ENCODE results near the gene CDKAL1. TPM values are rescaled to one million over a fixed set of nuclear protein-coding genes. Genes with fewer than 3 reads are reported as not detected.
"Not testable (repeated sequence)": the region's sequence is repeated elsewhere in the genome, so short reads cannot be mapped to it uniquely, and the experiment has no call there.

Gene CDKAL1
- total RNA-seq, 2 experiments from 2014 or later, result 23.5 to 26.9 TPM

DNA sequence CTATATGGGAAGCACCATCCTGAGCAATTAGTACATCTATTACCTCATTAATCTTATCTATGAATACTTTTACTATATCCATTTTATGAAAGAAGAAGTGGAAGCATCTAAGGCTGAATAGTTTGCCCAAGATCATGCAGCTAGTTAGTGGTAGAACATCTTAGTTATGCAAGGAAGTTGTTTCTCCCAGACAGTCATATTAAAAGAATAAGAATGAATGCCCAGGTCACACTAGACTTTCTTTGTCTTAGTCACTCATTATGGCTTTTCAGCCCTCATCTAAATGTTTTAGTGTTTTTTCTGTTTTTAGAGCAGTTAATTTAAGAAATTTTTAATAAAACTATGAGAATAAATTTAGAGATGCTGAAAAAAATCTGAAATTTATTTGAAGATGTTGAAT lies 517.5 kb downstream of the CDKAL1 start:
- no peaks in the 10 kb centered on the region for H3K36me3 Mint-ChIP-seq (ENCODE audit: low read depth)

DNA sequence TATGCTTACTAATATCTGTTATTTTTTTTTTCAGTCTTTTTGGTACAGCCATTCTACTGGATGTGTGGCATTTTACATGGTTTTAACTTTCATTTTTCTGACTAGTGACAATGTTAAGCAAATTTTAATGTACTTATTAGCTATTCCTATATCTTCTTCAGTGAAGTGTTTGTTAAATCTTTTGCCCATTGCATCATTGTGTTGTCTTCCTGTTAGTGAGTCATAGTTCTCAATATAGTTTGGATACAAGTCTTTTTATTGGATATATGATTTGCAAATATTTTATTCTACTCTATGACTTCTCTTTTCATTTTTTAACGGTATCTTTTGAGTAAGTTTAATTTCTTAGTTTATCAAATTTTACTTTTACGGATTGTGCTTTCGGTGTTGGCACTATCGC lies 519.4 kb downstream of the CDKAL1 start:
- Mint-ChIP-seq H3K27ac (no peak overlapping the region), H3K9me3 (peaks cover 21% of the 10 kb centered on the region), H3K27me3 (no peaks in the 10 kb centered on the region), H3K4me1 (no peaks in the 10 kb centered on the region), H3K36me3 (ENCODE audit: low read depth) (peaks cover 2% of the 10 kb centered on the region), H3K4me3 (no peak overlapping the region)
- POLR2A ChIA-PET, result no interaction called here
- DNase-seq, result no peak
- CTCF ChIA-PET, result no interaction called here

More for the DNA sequence above, 517.5 kb downstream of the CDKAL1 start:
- no peak for DNase-seq
- POLR2A ChIA-PET, result no interaction called here
- no peaks in the 10 kb centered on the region for H3K4me1 Mint-ChIP-seq
- no peak overlapping the region for H3K27ac Mint-ChIP-seq
- no peak overlapping the region for H3K4me3 Mint-ChIP-seq
- CTCF ChIA-PET, result no interaction called here
- no peaks in the 10 kb centered on the region for H3K27me3 Mint-ChIP-seq
- peaks cover 15% of the 10 kb centered on the region for H3K9me3 Mint-ChIP-seq

DNA sequence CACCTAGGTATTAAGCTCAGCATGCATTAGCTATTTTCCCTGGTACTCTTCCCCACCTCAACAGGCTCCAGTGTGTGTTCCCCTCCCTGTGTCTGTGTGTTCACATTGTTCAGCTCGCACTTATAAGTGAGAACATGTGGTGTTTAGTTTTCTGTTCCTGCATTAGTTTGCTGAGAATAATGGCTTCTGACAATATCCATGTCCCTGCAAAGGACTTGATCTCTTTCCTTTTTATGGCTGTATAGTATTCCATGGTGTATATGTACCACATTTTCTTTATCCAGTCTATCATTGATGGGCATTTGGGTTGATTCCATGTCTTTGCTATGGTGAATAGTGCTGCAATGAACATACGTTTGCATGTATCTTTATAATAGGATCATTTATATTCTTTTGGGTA lies 521.2 kb downstream of the CDKAL1 start:
- H3K27ac Mint-ChIP-seq; H3K4me1 Mint-ChIP-seq; H3K27me3 Mint-ChIP-seq; POLR2A ChIA-PET; H3K4me3 Mint-ChIP-seq; H3K36me3 Mint-ChIP-seq (ENCODE audit: low read depth); DNase-seq; CTCF ChIA-PET: not testable (repeated sequence)
- H3K9me3 Mint-ChIP-seq, result peaks cover 33% of the 10 kb centered on the region

DNA sequence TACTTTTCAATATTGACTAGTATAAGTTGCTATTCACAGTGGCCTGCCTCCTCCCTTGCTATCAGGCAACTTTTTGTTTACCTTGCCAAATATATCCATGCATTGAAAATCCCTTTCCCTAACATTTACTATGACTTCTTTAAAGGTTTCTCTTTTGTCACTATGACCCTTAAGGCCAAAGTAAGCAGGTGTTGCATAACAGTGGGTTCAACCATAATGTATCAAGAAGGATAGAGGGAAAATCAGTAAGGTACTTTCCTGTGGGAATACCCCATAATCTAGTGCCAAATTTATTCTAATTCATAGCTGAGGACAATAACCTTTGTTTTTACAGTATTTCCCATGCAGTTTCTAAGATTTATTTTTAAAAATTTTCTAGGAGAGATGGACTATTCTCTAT lies 527.6 kb downstream of the CDKAL1 start:
- H3K4me1 Mint-ChIP-seq, result no peaks in the 10 kb centered on the region
- DNase-seq, result no peak
- H3K4me3 Mint-ChIP-seq, result no peak overlapping the region
- ChIA-PET CTCF (no interaction called here), POLR2A (no interaction called here)
- H3K27me3 Mint-ChIP-seq, result no peaks in the 10 kb centered on the region
- peaks cover 18% of the 10 kb centered on the region for H3K9me3 Mint-ChIP-seq
- no peak overlapping the region for H3K27ac Mint-ChIP-seq
- H3K36me3 Mint-ChIP-seq (ENCODE audit: low read depth), result peaks cover 12% of the 10 kb centered on the region

DNA sequence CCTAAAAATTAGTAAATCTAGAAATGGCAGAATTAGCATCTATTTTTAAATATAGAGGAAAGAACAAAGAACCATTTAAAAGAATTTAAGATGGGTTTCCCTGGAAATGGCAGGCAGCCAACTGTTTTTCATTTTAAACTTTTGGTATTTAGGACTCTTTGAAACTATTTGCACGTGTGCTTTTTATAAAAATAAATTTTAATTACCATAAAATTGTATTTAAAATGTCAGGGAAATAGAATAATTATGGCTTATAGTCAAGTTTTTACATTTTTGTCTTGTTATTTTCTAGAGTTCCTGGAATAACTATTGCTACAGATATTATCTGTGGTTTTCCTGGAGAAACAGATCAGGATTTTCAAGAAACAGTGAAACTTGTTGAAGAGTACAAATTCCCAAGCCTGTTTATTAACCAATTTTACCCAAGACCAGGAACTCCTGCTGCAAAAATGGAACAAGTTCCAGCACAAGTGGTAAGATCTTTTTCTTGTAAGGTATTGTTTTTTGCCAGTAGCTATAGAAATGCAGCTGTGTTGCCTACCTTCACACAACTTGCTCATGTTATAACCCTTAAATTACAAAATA lies 530.6 kb downstream of the CDKAL1 start:
- Mint-ChIP-seq H3K9me3 (peaks cover 5% of the 10 kb centered on the region), H3K4me1 (no peaks in the 10 kb centered on the region), H3K27me3 (no peaks in the 10 kb centered on the region), H3K36me3 (ENCODE audit: low read depth) (peaks cover 9% of the 10 kb centered on the region), H3K4me3 (no peak overlapping the region), H3K27ac (no peak overlapping the region)
- CTCF ChIA-PET, result interaction anchor here (1.1 kb wide), 1 partner anchor 13 kb away, joined by 3 read pairs; no protein-coding TSS in a partner anchor
- POLR2A ChIA-PET, result no interaction called here
- DNase-seq, result no peak

DNA sequence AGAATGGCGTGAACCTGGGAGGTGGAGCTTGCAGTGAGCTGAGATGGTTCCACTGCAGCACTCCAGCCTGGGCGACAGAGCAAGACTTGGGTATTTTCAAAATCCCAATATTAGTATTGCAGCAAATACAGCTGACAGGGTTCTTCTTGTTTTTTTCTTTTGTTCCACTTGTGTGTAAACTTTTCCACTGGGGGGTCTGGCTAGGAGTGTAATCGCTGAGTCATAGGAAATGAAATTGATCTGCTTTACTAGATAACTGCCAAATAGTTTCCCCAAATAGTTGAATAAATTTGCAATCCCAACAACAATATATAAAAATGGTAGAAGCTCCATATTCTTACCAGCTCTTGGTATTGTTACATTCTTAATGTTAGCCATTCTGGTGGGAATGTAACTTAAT lies 533.3 kb downstream of the CDKAL1 start:
- ChIA-PET CTCF (interaction anchor here (1.1 kb wide), 1 partner anchor 12 kb away, joined by 5 read pairs; no protein-coding TSS in a partner anchor), POLR2A (no interaction called here)
- no peak for DNase-seq
- Mint-ChIP-seq H3K4me3 (no peak overlapping the region), H3K27me3 (no peaks in the 10 kb centered on the region), H3K36me3 (ENCODE audit: low read depth) (peaks cover 22% of the 10 kb centered on the region), H3K27ac (no peak overlapping the region), H3K4me1 (no peaks in the 10 kb centered on the region), H3K9me3 (peaks cover 16% of the 10 kb centered on the region)

DNA sequence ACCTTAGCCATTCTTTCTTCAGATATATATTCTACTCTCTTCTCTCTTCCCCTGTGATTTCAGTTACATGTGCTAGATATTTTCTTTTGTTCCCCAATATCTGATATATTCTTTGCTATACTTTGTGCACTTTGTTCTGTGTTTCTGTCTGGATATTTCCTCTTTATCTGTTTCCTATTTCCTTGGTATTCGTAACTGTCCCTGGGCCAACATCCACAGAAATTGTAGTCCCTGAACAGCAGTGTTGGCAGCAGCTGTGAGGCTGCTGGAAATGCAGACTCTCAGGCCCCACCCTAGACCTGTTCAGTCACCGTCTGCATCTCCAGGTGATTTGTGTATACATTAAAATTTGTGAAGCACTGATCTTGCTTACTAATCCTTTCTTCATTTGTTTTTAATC lies 536.4 kb downstream of the CDKAL1 start:
- peaks cover 29% of the 10 kb centered on the region for H3K9me3 Mint-ChIP-seq
- peaks cover 31% of the 10 kb centered on the region for H3K36me3 Mint-ChIP-seq (ENCODE audit: low read depth)

DNA sequence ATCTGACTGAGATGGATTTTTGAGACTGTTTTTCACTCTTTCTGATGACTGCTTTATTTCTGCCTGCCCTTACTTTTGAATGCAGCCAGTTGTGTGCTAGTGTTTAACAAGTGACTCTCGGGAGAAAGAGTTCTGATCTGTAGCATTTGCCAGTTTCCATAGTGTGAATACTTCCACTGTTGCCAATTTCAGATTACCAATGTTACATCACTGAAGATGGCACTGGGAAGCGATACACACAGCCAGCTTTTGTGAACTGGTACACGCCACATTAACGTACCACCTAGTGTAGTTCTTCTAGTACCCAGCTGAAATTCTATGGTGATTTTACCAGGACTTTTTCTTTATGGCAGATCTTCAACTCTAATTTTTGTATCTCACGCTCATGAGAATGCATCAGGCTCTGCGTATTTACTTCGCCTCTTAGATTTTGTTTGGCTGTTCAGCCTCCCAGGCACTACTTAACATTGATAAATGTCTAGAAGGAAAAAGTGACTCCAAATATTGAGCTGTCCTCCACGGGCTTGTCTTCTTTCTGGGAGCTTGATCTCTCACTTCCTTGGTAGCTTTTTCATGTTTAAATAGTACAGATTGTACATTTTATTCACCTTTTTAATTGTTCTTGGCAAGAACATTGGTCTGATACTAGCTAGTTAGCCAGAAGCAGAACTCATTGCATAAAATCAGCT lies 537.7 kb downstream of the CDKAL1 start:
- CTCF ChIA-PET, result no interaction called here
- Mint-ChIP-seq H3K9me3 (peaks cover 31% of the 10 kb centered on the region), H3K27me3 (no peaks in the 10 kb centered on the region), H3K36me3 (ENCODE audit: low read depth) (peaks cover 27% of the 10 kb centered on the region), H3K4me1 (no peaks in the 10 kb centered on the region), H3K27ac (no peak overlapping the region), H3K4me3 (no peak overlapping the region)
- DNase-seq, result no peak
- POLR2A ChIA-PET, result no interaction called here

More for the DNA sequence above, 536.4 kb downstream of the CDKAL1 start:
- no peaks in the 10 kb centered on the region for H3K4me1 Mint-ChIP-seq
- H3K27ac Mint-ChIP-seq, result no peak overlapping the region
- H3K27me3 Mint-ChIP-seq, result no peaks in the 10 kb centered on the region
- POLR2A ChIA-PET, result no interaction called here
- no peak for DNase-seq
- CTCF ChIA-PET, result no interaction called here
- H3K4me3 Mint-ChIP-seq, result no peak overlapping the region

DNA sequence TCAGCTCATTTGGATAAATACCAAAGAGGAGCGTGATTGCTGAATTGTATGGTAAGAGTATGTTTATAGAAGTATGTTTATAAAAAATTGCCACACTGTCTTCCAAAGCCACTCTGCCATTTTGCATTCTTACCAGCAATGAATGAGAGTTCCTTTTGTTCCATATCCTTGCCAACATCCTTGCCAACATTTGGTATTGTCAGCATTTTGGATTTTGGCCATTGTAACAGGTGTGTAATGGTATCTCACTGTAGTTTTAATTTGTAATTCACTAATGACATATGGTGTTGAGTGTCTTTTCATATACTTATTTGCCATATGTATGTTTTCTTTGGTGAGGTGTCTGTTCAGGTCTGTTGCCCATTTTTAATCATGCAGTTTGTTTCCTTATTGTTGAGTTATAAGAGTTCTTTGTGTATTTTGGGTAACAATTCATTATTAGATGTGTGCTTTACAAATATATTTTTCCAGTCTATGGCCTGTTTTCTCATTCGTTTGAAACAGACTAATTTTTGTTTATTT lies 539.1 kb downstream of the CDKAL1 start:
- DNase-seq, result no peak
- H3K27me3 Mint-ChIP-seq, result no peaks in the 10 kb centered on the region
- peaks cover 25% of the 10 kb centered on the region for H3K36me3 Mint-ChIP-seq (ENCODE audit: low read depth)
- H3K27ac Mint-ChIP-seq, result no peak overlapping the region
- peaks cover 30% of the 10 kb centered on the region for H3K9me3 Mint-ChIP-seq
- no peak overlapping the region for H3K4me3 Mint-ChIP-seq
- CTCF ChIA-PET, result no interaction called here
- POLR2A ChIA-PET, result no interaction called here
- H3K4me1 Mint-ChIP-seq, result no peaks in the 10 kb centered on the region

DNA sequence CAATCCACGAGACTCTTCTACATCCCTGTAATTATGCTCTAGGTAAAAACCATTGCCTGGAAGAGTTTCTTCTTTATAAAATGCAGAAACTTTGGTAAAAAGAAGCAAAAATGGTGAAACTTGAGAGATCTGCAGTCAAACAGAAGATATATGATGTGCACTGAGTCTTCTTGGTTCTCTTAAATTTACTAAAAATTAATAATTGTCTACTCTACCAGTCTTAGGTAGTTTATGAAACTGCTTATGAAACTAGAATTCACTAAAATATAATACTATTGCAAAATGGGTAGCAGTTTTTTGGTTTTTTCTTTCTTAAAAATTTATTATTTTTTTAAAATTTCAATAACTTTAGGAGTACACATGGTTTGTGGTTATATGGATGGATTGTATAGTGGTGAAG lies 540.2 kb downstream of the CDKAL1 start:
- H3K36me3 Mint-ChIP-seq (ENCODE audit: low read depth), result peaks cover 28% of the 10 kb centered on the region
- no peaks in the 10 kb centered on the region for H3K27me3 Mint-ChIP-seq
- no peak for DNase-seq
- ChIA-PET POLR2A (no interaction called here), CTCF (no interaction called here)
- H3K4me1 Mint-ChIP-seq, result no peaks in the 10 kb centered on the region
- H3K27ac Mint-ChIP-seq, result no peak overlapping the region
- peaks cover 29% of the 10 kb centered on the region for H3K9me3 Mint-ChIP-seq
- H3K4me3 Mint-ChIP-seq, result no peak overlapping the region

DNA sequence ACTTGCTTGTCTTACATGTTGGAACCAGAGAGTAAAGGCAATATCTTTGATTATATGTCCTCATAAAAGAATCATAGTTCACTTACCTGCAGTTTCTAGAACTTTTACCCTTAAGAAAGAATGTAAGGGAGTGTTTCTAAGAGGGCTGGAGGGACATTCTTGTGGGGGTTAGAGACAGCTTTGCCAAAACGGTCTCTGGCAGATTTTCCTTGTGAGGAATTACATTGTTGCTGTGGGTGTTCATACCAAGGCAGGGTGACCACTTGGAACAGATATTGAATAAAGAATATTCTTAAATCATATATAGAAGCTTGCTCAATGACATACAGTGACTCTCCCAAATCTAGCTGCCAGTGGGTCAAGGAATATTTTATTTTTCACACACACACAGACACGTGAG lies 541.7 kb downstream of the CDKAL1 start:
- no peak overlapping the region for H3K27ac Mint-ChIP-seq
- POLR2A ChIA-PET, result no interaction called here

DNA sequence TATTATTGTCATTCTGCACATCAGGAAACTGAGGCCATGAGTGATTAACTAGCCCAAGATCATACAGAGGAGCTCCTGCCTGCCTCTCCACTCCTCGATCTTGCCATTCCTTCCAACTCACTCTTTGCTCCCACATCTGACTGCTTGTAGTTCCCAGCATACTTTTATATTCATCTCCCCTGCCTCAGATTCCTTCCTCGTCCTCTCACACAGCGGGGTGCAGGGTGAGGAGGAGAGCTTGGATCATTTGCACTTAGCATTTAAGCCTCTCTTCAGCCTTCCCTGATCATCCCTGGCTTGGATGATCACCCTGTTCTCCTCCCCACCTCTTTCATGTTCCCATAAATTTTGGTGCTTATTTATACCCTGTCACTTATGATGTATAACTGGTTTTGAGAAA lies 544.2 kb downstream of the CDKAL1 start:
- no peaks in the 10 kb centered on the region for H3K27me3 Mint-ChIP-seq
- ChIA-PET CTCF (interaction anchor here (0.8 kb wide), 1 partner anchor 14 kb away, joined by 3 read pairs; no protein-coding TSS in a partner anchor), POLR2A (no interaction called here)
- H3K9me3 Mint-ChIP-seq, result peaks cover 7% of the 10 kb centered on the region
- no peak overlapping the region for H3K27ac Mint-ChIP-seq
- H3K4me3 Mint-ChIP-seq, result no peak overlapping the region
- H3K36me3 Mint-ChIP-seq (ENCODE audit: low read depth), result peaks cover 6% of the 10 kb centered on the region
- H3K4me1 Mint-ChIP-seq, result no peaks in the 10 kb centered on the region
- no peak for DNase-seq

More for the DNA sequence above, 541.7 kb downstream of the CDKAL1 start:
- H3K9me3 Mint-ChIP-seq, result peaks cover 25% of the 10 kb centered on the region
- no peak for DNase-seq
- no peaks in the 10 kb centered on the region for H3K27me3 Mint-ChIP-seq
- no peak overlapping the region for H3K4me3 Mint-ChIP-seq
- no peaks in the 10 kb centered on the region for H3K4me1 Mint-ChIP-seq
- H3K36me3 Mint-ChIP-seq (ENCODE audit: low read depth), result peaks cover 25% of the 10 kb centered on the region
- CTCF ChIA-PET, result no interaction called here

DNA sequence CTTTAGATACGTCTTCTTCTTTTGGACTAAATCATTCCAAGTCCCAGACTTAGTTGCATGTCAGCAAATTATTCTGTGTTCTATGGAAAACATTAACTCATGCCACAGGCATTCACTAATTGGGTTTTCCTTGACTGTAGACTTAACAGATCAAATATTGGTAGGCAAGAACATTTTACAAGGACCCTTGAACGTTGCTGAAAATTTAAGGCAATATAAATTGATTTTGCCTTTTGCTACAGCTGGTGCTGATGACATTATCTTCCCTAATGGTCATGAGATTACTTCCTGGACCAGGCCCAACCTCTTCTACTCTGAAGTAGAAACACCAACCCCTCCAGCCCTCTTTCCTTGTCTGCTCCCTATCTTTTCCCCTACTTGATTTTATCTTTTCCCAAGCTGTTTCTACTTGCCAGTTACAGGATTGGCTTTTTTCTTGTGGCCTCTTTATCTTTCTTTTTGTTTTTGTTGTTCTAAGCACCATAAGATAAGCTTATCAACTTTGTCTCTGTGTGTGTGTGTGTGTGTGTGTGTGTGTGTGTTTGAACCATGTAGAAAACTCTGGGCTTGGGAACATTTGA lies 545.3 kb downstream of the CDKAL1 start:
- POLR2A ChIA-PET, result interaction anchor here (0.6 kb wide), 1 partner anchor 854 kb away, joined by 3 read pairs; no protein-coding TSS in a partner anchor

More for the DNA sequence above, 545.3 kb downstream of the CDKAL1 start:
- H3K27me3 Mint-ChIP-seq, result no peaks in the 10 kb centered on the region
- H3K4me3 Mint-ChIP-seq, result no peak overlapping the region
- peaks cover 2% of the 10 kb centered on the region for H3K9me3 Mint-ChIP-seq
- no peak overlapping the region for H3K27ac Mint-ChIP-seq
- no peaks in the 10 kb centered on the region for H3K4me1 Mint-ChIP-seq
- no peak for DNase-seq
- peaks cover 5% of the 10 kb centered on the region for H3K36me3 Mint-ChIP-seq (ENCODE audit: low read depth)
- CTCF ChIA-PET, result interaction anchor here (1.5 kb wide), 1 partner anchor 12 kb away, joined by 5 read pairs; no protein-coding TSS in a partner anchor
